DMS153 (cell line): ENCODE measurements around the gene CD151.

Experiments used
- DNase-seq: peaks from one replicate; lab custom pipeline; 2025; lab: John Stamatoyannopoulos, UW

CD151 gene

DNA sequence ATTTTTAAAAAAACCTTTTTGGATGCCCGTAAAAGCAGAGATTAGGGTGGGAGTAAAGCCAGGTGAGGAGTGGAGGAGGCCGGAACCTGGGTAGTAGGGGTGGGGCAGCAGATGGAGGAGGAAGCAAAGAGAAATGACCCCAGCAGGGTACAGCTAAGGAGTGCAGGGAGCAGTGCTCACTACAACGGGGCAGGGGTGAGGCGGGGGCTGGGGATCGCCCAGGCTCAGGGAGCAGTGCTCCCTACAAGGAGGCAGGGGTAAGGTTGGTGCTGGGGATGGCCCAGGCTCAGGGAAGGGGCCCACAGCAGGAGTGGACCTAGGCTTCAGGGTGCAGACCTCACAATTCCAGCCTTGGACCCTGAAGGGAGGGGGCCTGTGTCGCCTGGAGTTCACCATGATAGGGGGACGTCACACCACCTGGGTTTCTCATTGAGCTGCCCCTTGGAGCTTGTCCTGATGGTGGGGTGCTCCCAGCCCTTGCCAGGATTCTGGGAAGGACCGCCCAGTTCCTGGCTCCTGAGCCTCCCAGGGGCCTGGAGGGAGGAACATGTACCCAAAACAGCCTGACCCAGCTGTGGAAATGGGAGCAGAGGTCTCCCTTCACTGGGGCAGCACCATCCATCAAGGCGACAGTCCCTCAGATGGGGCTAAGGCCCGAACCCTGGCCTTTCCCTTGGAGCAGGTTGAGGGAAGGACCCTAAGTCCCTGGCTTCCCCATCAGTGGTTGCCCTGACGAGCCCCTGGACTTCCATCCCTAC lies 16.9 kb upstream of the CD151 start:
- DNase-seq, result no peak

GRCh38 chr11:816433-816779 lies 16.3 kb upstream of the CD151 start:
- DNase-seq, result no peak

DNA sequence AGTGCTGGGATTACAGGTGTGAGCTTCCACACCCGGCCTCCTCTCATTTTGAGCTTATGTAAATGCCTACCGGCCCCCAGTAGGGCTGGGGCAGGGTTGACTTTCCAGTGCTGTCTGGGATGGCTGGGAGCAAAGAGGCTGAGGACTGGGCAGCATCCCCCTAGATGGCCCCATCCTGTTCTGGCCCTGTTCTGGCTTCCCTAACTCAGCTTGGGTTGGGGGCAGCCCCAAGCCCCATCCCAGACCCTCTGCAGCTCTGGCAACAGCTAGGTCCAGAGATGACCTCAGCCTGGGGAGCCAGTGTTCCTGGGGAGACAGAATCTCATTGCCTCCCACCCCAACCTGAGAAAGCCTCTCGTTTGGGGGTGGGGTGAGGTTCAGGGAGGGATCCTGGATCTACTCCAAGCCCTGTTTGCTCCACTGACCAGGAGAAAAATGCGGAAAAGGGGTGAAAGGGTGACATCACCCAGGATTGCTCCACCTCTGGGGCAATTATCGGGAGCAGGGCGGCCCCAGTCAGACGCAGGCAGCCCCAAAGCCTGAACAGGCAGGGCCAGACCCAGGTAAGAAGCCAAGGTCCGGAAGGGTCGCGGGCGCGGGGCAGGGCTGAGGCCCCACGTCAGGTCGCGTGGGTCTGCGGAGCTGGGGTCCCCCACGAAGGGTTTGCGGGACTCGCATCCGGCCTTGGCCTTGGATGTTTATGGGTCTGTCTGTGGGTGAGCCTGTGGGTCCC lies 14.2 kb upstream of the CD151 start, which contains the start of gene PNPLA2:
TSS of gene PNPLA2 (plus strand) at position 519 of the 733 bp plus-strand sequence. CDS start 805 bp downstream, outside the sequence.
- DNase-seq, result no peak

- peak; percentile 68 for DNase-seq
These were observed 13.4 kb upstream of the CD151 start for GRCh38 chr11:819129-819931.

GRCh38 chr11:819943-820649 lies 12.7 kb upstream of the CD151 start:
- peak; percentile 85 for DNase-seq

GRCh38 chr11:820655-821511 lies 11.9 kb upstream of the CD151 start:
- no peak for DNase-seq

DNA sequence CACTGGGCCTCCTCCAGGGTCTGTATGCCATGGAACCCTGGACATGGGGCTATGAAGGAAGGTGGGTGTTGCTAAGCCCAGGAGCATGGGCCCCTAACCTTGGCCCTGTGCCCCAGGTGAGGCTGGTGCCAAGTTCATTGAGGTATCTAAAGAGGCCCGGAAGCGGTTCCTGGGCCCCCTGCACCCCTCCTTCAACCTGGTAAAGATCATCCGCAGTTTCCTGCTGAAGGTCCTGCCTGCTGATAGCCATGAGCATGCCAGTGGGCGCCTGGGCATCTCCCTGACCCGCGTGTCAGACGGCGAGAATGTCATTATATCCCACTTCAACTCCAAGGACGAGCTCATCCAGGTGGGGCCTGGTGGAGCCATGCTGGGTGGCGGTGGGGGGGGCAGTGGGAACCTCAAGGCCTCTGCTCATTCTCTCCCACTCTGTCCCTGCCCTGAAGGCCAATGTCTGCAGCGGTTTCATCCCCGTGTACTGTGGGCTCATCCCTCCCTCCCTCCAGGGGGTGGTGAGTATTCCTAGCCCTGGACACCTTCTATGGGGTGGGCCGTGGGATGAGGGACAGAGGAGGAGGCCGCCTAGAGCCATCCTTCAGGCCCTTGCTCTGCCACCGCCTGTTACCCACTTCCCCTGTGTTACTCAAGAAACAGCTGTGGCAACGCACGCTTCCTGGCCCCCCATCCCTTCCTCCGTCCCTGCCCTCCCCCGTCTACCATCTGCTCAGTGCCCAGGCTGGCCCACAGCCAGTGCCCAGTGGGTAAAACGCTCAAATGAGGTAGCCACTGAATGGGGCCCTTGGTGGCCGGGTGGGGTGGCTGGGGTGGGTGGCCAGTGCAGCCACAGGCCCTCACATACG lies 11.0 kb upstream of the CD151 start:
- DNase-seq, result no peak

GRCh38 chr11:823441-824291 lies 9.1 kb upstream of the CD151 start:
- peak; percentile 22 for DNase-seq

GRCh38 chr11:824292-824880 lies 8.4 kb upstream of the CD151 start:
- DNase-seq, result peak; percentile 83

DNA sequence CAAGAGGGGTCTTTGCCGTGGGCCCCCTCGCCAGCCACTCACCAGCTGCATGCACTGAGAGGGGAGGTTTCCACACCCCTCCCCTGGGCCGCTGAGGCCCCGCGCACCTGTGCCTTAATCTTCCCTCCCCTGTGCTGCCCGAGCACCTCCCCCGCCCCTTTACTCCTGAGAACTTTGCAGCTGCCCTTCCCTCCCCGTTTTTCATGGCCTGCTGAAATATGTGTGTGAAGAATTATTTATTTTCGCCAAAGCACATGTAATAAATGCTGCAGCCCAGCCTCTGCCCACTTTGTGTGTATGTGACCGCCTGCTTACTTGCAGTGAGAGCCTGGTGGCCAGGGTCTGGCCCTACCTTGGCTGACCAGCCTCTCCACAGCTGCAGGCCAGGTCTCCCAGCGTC lies 7.8 kb upstream of the CD151 start:
- no peak for DNase-seq

GRCh38 chr11:825366-826226 lies 7.2 kb upstream of the CD151 start:
- no peak for DNase-seq

DNA sequence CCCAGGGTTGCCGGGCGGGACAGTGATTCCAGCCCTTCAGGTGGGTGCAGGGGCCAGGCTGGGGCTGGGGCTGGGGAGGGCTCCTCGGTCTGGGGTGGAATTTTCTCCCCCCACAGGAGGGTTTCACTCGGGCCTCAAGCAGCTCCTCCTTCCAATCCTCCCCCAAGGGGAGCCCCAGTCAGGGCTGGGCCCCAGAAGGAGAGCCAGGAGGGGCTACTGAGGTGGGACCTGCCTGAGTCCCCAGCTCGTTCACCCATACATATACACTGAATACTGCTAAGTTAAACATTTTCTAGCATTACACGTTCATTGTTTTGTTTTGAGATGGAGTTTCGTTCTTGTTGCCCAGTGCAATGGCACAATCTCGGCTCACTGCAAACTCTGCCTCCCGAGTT lies 6.5 kb upstream of the CD151 start:
- no peak for DNase-seq

- DNase-seq, result no peak
These were observed 6.0 kb upstream of the CD151 start for GRCh38 chr11:826836-827145.

DNA sequence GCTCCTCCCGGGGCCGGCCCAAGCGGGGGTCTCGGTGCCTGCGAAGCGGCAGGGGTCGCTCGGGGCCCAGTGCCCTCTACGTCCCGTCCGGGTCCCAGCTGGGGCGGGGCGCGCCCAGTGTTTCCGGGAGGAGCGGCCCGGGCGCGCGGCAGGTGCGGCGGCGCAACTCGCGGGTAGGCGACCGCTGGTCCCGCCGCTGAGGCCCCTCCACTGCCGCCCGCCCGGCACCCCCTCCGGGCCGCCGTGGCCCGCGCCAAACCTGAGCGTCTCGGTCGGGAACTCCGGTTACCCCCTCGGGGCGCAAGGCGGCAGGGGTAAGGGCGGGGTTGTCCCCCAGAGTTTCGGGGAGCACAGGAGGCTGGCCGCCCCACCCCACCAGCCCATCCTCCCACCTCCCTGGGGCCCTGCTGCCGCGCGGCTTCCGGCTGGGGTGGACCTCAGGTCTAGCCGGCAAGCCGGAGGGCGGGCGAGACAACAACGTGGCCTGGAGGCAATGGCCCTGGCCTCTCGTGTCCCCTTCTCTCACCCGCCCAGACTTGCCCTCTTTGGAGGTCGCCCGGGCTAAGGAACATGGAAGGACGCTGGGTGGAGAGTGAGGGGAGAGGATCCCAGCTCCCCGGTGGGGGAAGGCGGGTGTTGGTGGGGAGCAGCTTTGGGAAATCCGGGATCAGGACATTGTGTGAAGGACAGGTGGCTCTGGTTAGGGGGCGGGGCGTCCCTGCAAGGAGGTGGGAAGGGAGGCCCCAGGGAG lies 5.4 kb upstream of the CD151 start:
- DNase-seq, result peak; percentile 35

GRCh38 chr11:827897-828192 lies 4.9 kb upstream of the CD151 start, which contains the start of gene CRACR2B:
Gene CRACR2B, plus strand, starts transcription at chr11:827919. Its CDS starts 689 bp downstream, at chr11:828608.
- DNase-seq, result peak; percentile 48

DNA sequence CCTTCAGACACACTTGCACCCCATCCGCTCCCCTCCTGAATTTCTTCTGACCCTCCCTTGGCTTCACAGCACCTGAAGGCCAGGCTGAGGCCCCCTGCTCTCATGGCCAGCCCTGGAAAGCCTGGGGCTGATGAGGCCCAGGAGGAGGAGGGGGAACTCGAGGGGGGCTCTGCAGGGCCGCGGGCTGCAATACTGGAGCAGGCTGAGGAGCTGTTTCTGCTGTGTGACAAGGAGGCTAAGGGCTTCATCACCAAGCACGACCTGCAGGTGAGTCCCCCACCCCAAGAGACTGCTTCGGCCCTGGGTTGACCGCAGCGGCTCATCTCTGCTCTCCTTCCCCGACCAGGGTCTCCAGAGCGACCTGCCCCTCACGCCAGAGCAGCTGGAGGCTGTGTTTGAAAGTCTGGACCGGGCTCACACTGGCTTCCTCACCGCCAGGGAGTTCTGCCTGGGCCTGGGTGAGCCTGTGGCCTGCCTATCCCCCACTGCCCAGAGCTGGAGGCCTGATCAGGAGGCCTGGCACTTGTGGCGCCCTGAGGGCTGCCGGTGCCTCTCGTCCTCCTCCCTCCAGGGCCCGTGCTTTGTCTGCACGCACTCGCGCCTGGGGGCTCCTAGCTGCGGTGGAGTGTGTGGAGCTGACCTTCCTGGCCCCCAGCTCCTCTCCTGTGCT lies 4.1 kb upstream of the CD151 start:
- no peak for DNase-seq
